GM21723 (cell line): Measurements from ENCODE around the gene FAM170B.

Experiments used
- ATAC-seq: cut with Tn5 transposase; IDR thresholded peaks from one replicate; pipeline ENCODE4 v1.9.1; 2021; ENCODE audit warnings: mild to moderate bottlenecking, moderate library complexity; ENCODE audit not compliant: unreplicated experiment

The FAM170B gene

DNA sequence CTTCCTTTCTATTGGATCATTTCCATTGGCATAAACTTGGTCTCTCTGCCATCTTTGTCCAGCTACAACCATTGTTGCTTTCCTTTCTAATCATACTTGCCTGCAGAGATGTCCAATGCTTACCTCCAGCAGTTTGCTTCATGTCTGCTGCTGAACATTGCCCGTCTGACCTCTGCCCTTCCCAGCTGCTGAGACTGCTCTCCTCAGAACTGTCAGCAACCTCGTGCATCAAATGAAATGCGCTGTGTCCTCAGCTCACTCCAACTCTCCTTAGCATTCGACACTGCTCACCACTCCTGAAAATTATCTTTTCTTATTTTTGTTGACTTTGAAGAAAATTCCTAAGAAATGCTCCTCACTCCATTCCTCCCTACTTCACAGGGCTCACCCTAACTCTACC is 5.0 kb downstream of the FAM170B start:
- no peak for ATAC-seq

DNA sequence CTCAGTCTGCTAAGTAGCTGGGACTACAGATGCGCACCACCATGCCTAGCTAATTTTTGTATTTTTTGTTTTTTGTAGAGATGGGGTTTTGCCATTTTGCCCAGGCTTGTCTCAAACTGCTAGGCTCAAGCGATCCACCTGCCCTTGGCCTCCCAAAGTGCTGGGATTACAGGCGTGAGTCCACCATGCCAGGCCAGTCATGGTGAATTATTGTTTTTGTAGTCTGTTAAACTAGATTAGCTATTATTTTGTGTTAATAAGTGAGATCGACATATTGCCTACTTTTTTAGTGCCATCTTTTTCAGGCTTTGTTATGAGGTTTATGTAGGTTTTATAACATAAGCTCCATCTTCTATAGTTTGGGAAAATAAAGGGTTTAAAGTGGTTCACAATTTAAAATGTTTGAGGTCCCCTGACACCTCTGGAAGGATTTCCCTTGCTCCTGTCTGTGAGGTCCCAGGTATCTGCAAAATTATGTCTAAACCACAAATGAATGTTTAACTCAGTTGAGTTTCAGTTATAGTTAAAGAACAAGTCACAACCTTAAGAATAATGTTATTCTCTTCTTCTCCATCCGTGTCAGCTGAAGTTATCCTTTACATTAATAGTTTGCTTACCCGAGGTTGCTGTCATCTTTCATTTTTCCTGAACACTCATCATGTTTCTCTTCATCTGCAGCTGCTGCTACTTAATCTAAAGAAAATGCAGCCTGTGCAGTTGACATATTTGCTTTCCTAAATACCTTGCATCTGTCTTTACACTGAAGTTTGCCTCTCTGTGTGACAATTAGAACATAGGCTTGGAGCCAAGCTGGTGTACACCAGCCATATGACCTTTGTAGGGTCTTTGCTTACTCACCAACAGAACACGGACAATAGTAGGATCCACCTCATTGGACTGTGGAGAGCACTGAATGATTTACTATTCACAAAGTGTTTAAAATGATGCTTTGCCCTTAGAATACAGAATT is 9.6 kb downstream of the FAM170B start:
- ATAC-seq, result no peak

DNA sequence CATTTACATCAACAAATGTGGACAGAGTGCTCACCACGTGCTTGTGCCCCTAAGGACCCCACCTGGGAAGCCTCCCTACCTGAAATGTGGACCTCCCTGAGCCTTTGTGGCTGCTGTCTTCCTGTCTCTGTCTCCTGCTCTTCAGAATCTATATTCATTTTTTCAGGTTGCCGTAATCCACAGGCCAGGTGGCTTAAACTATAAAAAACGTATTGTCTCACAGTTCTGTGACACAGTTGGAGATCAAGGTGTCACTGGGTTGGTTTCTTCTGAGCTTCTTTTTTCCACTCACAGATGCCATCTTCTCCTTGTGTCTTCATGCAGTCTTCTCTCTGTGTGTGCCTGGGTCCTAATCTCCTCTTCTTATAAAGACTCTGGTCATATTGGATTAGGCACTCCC is 12.9 kb downstream of the FAM170B start:
- ATAC-seq, result no peak

DNA sequence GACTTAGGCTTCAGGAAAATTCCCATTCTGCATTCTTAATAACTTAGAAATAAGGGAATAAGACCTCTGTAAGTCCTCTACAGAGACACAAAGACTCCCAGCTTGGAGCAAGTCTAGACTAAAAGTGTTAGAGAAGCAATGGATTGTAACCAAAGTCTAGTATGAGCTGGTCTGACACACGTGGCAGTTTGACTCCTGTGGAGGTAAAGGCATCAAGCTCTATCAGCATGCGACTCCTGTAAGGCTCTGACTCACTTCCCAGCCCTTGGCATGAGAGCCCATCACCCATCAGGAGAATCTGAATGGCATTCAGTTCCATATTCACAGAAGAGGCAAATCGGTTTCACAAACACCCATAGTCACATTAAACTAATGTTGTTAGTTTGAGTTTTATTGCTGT is 14.1 kb downstream of the FAM170B start:
- ATAC-seq, result no peak

DNA sequence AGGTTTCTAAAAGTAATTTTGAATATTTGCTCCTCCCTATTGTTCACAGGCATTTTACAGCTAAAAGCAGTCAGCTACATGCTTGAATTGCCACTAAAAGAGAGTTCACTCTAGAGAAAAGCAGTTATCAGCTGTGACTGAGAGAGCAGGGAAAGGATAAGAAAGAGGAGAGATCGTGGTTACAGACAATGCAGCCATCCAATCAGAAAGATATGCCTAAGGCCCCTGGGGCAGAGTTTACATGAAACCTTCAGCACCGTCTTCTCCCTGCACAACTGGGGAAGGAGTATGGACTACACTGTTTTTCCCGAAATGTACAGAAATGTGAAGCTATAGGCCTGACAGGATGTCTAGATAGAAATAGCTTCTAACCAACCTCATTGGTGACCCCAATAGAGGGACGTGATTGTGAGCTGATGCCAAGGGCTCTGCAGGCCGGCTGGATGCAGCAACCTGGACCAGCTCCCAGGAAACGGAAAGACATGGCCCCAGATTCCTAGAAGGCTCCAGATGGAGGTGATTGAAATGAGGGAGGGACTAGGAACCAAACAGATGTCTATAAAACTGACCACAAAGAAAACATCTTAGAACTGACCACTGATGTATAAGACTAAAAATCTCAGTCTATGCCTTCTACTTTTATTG is 15.3 kb downstream of the FAM170B start:
- ATAC-seq, result no peak

DNA sequence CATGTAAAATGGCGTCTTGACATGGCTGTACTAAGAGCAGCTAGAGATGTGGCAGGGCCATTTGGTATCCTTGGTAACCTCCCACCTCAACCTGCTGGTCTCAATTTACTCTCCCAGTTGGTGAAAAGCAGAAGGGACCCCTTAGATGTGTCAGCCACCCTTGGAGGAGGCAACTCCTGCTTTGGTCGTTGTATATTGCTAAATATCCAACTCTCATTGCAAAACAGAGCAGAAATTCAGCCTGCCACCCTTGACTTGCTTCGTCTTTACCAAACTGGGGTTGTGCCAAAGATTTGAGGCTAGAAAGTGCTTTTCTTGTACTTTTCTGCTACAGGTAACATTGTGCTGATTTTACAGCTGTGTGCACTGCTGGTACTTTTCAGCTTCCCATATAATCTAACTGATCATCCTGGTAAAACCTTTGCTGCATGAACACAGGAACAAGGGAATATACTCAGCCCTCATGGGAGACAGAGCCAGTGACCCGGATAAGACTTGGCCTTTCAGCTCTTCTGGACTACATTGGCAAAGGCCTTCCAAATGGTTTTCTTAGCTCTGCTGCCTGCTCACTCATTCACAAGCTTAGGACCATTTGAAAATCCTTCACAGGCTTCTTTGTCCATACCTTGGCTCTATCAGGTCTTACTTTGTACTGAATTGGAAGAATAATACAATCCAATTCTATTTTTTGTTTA is 16.3 kb downstream of the FAM170B start:
- no peak for ATAC-seq

DNA sequence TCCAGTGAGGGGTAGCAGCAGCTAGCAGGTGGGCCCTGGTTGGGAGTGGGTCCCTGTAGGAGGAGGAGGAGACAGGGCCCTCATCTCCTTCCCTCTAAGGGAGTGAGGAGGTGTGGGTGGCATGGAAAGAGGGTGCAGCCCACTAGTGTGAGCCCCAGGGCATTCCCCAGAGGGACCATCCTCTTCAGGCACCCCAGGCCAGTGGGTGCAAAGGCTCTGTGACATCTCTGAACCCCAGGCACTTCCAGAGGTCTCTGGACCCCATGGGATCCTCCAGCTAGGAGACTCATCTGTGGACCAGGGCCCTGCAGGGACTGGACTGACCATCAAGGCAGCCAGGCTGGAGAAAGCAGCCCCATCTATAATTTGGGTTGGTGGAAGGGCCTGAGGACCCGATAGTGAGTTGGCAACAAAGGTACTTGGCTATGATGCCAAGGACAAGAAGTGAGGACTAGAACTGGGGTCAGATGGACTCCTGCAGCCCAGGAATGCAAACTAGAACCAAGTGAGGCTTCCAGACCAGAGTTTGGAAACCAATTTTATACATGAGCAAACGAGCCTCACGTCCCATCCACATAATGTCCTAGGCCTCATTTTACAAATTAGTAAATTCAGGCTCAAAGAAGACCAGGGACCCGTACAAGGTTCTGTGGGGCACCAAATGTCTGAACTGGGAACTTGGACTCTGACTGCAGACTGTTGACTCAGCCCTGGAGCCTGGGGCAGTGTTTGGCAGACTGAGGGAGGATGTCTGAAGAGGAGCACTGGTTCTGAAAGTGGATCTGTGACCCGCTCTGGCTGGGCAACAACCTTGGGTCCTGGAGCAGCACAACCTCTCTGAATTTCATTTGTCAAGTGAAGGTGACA is 17.1 kb downstream of the FAM170B start:
- no peak for ATAC-seq

DNA sequence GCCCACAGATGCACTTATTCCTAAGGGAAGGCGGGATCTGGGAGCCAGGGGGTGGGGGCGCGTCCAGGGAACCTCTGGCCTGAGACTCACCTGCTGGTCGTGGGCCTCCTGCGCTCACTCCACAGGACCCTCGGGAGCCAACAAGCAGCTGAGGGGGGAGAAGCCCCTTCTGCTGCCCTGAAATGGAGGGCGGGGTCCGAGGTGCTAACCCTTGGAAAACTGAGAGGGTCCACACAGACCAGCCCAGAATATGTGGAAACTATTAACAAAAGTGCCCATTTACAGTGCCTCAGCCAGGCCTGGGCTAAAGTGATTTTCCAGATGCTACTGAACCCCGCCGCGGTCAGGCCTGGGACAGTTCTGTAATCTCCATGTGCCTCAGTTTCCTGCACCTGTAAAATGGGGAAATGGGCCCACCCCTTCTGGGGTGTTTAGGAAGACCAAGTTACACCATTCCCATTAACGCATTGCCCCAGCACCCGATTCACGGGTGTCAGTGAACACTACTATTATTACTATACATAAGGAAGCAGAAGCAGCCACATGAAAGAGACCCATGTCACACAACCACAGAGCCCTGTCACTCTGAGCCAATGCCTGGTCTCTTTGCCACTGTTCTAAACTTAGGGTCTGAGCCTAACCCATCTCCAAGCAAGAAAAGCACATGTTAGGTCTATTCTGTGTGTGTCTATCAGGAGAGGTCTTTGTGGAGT is 17.9 kb downstream of the FAM170B start:
- no peak for ATAC-seq

DNA sequence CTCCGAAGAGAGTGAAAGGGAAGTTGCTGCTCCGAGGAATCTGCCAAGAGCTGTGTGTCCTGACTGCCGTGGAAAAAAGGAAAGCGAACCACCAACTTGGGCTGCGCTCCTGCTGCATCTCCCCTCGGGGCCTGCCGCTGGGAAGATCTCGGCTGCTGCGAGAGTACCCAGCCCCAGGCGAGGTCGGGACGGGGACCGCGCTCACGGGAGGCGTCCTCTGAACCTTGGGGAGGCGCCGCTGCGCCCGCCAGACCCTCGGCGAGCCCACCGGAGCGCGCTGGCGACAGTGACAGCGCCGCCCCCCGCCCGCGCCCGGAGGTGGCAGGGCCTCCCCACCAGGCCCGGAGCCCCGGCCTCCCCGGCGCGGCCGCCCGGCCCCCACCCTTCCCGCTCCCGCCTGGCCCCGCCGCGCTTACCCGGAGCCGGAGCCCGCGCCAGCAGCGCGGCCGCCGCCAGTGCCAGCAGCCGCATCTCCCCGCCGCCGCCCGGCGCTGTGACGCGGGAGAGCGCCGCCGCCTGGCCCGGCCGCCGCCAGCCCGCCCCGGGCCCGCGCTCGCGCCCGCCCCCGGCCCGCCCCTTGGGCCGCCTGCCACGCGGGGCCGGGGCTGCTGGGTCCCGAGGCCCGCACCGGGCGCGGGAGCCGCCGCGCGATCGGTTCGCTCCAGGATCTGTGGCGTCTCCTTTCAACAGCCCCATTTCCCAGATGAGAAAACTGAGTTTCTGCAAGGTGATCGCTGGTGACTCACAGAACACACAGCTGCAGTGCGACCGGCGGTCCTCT is 18.6 kb downstream of the FAM170B start, which contains the start of gene VSTM4:
TSS of gene VSTM4 (minus strand) at position 508 of the 781 bp plus-strand sequence. CDS start at position 471, 37 bp downstream.
- no peak for ATAC-seq

DNA sequence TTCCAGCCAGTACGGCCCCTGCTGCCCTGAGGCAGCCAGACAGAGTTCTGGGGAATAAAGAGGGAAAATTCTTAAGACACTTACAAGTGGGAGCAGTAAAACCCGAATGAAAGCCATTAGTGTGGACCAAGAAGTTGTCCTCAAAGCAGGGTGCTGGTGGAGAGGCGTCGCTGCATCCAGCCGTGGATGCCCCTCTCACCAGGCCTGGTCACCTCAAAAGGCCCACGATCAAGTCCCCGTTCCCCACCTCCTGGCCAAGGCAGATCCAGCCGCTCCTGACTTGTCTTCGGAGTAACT is 19.2 kb downstream of the FAM170B start:
- ATAC-seq, result no peak

DNA sequence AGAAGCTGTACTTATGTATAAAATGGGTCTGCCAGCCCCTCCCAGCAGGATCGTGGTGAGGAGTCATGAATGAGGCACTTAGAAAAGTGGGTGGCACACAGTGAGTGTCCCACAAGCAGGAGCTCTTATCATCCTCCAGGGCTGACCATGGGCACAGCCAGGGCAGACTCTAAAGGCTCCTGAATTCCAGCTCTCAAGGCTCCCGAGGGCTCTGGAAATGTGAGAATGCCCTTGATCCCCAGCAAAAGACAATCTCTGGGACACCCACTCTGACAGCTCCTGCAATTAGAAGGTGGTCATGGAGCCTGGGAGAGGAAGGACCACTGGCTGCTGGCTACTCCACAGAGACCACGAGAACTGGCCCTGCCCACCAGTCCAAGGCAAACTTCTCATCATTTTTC is 20.1 kb downstream of the FAM170B start:
- no peak for ATAC-seq

DNA sequence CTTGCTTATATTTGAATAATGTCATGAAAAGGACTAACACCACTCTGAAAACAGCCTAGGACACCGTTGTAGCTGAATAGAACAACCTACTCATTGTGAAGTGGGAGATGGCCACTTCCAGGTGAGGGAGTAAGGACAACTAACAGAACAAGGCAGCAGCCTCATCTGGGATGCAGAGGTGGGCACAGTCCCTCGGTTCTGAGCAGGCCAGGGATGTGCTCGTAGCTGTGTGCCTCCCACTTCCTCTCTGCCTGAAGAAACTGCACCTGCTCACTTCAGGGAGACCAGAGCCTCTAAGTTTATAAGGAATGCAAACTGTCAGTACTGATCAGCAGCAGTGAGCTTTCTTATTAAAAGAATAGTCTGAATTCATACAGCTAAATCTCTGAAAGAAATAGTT is 21.0 kb downstream of the FAM170B start:
- no peak for ATAC-seq

DNA sequence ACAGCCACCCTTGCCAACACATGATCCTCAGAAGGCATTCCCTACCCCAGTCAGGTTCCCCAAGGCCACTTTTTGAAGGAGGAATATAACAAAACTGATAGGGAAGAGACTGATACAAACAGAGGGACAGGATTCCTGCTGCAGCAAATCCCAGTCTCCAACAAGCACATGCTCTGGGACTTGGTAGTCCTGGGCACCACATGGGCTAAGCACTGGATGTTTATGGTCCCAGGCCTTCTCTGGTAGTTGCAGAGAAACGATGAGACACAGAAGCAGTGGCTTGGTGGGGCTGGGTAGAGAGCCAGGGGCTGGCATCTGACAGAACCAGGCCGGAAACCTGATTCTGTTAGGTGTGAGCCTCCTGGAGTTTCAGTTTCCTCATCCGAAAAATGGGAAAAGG is 21.7 kb downstream of the FAM170B start:
- no peak for ATAC-seq

DNA sequence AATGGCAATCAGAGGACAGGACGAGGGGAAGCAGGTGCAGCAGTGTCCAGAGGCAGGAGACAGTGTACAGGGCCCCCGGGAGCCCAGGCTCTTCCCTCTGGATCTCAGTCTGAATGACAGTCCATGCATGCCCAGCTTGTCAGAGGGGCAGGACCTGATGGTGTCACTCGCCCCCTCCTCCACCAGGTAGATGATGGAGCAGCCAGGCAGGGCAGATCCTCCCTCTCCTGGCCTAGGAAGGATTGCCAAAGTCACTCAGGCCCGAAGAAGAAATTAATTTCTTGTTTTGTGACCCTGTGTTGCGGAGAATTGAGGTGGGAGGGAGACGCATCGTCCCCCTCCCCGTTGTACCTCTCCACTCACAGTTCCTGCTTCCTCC is 22.5 kb downstream of the FAM170B start:
- ATAC-seq, result no peak

DNA sequence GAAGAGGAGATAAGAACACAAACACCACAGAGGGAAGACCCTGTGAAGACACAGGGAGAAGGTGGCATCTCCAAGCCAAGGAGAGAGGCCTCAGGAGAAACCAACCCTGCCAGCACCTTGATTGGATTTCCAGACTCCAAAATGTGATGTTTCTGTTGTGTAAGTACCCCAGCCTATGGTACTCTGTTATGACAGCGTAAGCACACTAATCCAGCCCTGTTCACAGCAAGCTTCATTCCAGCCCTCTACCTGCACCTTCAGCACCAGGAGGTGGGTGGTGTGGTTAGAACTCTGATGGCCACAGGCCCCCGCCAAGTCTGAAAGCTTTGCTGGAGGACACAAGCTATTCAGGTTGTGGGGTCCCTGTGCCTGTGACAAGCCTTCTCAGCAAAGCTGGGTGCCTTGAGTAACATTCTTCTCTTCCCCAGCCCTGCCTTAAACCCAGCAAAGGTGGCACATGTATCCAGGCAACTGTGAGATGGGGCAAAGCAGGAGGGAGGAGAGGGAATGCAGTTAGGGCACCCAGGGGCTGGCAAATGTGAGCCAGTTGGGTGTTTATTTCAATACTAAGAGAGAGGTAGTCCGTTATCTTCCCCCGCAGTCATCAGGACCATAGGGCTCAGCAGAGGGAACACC is 23.0 kb downstream of the FAM170B start:
- no peak for ATAC-seq

DNA sequence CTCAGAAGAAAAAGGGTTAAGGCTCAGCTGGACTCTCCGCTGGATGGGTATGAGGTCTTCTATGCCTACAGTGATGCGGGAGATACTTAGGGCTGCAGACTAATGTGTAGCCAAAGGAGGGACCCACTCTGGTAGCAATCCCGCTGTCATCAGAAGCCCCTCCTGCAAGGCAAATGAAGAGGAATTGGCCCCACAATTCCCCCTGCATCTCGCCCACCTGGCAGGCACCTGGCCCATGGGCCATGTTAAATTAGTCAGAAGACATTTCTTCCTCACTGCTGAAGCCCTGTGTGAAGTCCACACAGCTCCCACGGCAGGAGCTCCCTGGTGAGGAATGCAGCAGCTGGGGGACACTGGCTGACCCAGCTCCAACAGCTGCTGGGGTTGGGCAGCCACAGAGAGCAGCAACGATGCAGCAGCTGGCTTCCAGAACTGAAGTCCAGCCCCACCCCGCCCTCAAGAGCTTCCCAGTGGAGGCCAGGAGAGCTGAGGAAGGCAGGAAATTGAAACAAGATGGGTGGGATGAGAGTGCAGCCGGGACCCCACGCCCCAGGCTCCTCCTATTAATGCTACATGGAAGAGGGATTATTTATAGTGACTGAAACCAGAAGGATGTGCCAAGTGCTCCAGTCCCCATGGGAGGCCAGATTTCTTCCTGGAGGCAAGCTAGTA is 24.0 kb downstream of the FAM170B start:
- no peak for ATAC-seq

DNA sequence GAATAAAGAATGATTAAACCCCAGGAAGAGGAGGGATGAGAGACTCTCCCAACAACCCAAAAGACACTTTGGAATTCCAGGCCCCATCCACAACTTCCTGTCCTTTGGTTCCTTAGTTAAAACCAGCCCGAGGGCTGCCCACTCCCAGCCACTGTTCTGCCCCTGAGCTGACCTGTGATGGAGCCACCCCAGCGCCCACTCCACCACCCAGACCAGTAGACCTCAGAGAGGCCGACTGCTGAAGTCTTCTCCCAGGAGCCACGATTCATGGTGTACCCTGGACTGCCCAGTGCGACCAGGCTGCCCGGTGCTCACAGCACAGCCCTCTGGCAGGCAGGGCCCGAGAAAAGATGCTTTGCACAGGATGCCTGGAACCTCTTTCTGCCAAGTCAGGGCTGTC is 25.2 kb downstream of the FAM170B start:
- ATAC-seq, result no peak

DNA sequence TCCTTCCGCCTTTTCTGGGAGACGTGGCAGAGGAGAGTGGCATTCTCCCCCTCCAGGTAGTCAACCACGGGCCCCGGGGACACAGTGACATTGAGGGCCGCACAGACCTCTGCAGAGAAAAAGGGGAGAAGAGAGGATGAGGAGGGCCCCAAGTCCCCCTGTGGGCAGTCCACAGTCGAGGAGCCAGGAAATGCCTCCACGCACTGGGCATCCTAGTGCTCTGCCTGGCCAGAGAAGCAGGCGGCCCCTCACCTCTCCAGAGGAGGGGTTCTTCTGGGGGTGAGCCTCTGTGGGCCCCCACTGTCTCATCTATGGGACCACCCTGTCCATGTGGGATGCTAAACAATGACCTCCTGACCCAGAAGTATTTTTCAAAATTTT is 25.9 kb downstream of the FAM170B start:
- no peak for ATAC-seq
